Measurements from ENCODE around the gene DOCK1. TPM values are rescaled to one million over a fixed set of nuclear protein-coding genes. Genes with fewer than 3 reads are reported as not detected.

The DOCK1 gene
- polyA plus RNA-seq, 3 donors = 67.2 to 68.8 (median 67.9) TPM

GRCh38 chr10:127429601-127430312 lies 524.5 kb downstream of the DOCK1 start:
- DNase-seq (ENCODE audit: low read depth in 3 of 3, low spot score in 2 of 3) = no peak

GRCh38 chr10:127431525-127431924 lies 526.3 kb downstream of the DOCK1 start:
- DNase-seq (ENCODE audit: low read depth in 3 of 3, low spot score in 2 of 3) = no peak

GRCh38 chr10:127434006-127434405 lies 528.8 kb downstream of the DOCK1 start:
- DNase-seq (ENCODE audit: low read depth in 3 of 3, low spot score in 2 of 3) = no peak

GRCh38 chr10:127435246-127435645 lies 530.0 kb downstream of the DOCK1 start:
- DNase-seq (ENCODE audit: low read depth in 3 of 3, low spot score in 2 of 3) = peak in 1 of 3 donors; percentile 13

- DNase-seq (ENCODE audit: low read depth in 3 of 3, low spot score in 2 of 3) = no peak
Measured at GRCh38 chr10:127440371-127440770, 535.1 kb downstream of the DOCK1 start.

GRCh38 chr10:127441350-127442219 lies 536.4 kb downstream of the DOCK1 start:
- DNase-seq (ENCODE audit: low read depth in 3 of 3, low spot score in 2 of 3) = peak in 2 of 3 donors; percentile 48 to 50

- no peak for DNase-seq (ENCODE audit: low read depth in 3 of 3, low spot score in 2 of 3)
Measured at GRCh38 chr10:127442220-127442525, 536.9 kb downstream of the DOCK1 start.

- no peak for DNase-seq (ENCODE audit: low read depth in 3 of 3, low spot score in 2 of 3)
Measured at GRCh38 chr10:127444155-127444554, 538.9 kb downstream of the DOCK1 start.

- DNase-seq (ENCODE audit: low read depth in 3 of 3, low spot score in 2 of 3) = no peak
Measured at GRCh38 chr10:127447197-127447596, 542.0 kb downstream of the DOCK1 start.

- no peak for DNase-seq (ENCODE audit: low read depth in 3 of 3, low spot score in 2 of 3)
Measured at GRCh38 chr10:127449490-127449889, 544.3 kb downstream of the DOCK1 start.

GRCh38 chr10:127450644-127451043 lies 545.4 kb downstream of the DOCK1 start:
- DNase-seq (ENCODE audit: low read depth in 3 of 3, low spot score in 2 of 3) = no peak

- no peak for DNase-seq (ENCODE audit: low read depth in 3 of 3, low spot score in 2 of 3)
Measured at GRCh38 chr10:127451628-127452027, 546.4 kb downstream of the DOCK1 start.

GRCh38 chr10:127452568-127452967 lies 547.3 kb downstream of the DOCK1 start:
- DNase-seq (ENCODE audit: low read depth in 3 of 3, low spot score in 2 of 3) = no peak

- DNase-seq (ENCODE audit: low read depth in 3 of 3, low spot score in 2 of 3) = no peak
Measured at GRCh38 chr10:127453706-127454105, 548.5 kb downstream of the DOCK1 start.

- DNase-seq (ENCODE audit: low read depth in 3 of 3, low spot score in 2 of 3) = no peak
Measured at GRCh38 chr10:127456122-127456521, 550.9 kb downstream of the DOCK1 start.

GRCh38 chr10:127458016-127458810 lies 553.0 kb downstream of the DOCK1 start:
- DNase-seq (ENCODE audit: low read depth in 3 of 3, low spot score in 2 of 3) = no peak

- DNase-seq (ENCODE audit: low read depth in 3 of 3, low spot score in 2 of 3) = no peak
Measured at GRCh38 chr10:127458829-127459228, 553.6 kb downstream of the DOCK1 start.

GRCh38 chr10:127459918-127460317 lies 554.7 kb downstream of the DOCK1 start:
- no peak for DNase-seq (ENCODE audit: low read depth in 3 of 3, low spot score in 2 of 3)

GRCh38 chr10:127462643-127463295 lies 557.5 kb downstream of the DOCK1 start:
- DNase-seq (ENCODE audit: low read depth in 3 of 3, low spot score in 2 of 3) = no peak

GRCh38 chr10:127463548-127463947 lies 558.3 kb downstream of the DOCK1 start:
- DNase-seq (ENCODE audit: low read depth in 3 of 3, low spot score in 2 of 3) = no peak

GRCh38 chr10:127464561-127464960 lies 559.3 kb downstream of the DOCK1 start:
- no peak for DNase-seq (ENCODE audit: low read depth in 3 of 3, low spot score in 2 of 3)

Data from right renal cortex interstitium (tissue), 3 donors.